HFFc6 (cell line): ENCODE measurements around the gene EML1. TPM values are rescaled to one million over a fixed set of nuclear protein-coding genes. Genes with fewer than 3 reads are reported as not detected.

Source experiments
- DNase-seq: peaks from one replicate; pipeline ENCODE4 v3.0.0-alpha.2; 2018
- H3K27ac Mint-ChIP-seq: 2 replicates; pipeline ENCODE4 v1.8.0; 2020; ENCODE audit warnings: mild to moderate bottlenecking, mixed read lengths
- H3K27me3 Mint-ChIP-seq: 2 replicates; pipeline ENCODE4 v1.8.0; 2021; ENCODE audit warnings: mild to moderate bottlenecking, moderate library complexity, mixed read lengths; ENCODE audit not compliant: insufficient read depth
- H3K36me3 Mint-ChIP-seq: 2 replicates; pipeline ENCODE4 v1.8.0; 2021; ENCODE audit warnings: low read depth, mixed read lengths
- H3K4me1 Mint-ChIP-seq: 2 replicates; pipeline ENCODE4 v1.8.0; 2020; ENCODE audit warnings: low read depth, mixed read lengths
- H3K4me3 Mint-ChIP-seq: 2 replicates; pipeline ENCODE4 v1.8.0; 2020; ENCODE audit warnings: mild to moderate bottlenecking, moderate library complexity, mixed read lengths
- H3K9me3 Mint-ChIP-seq: 2 replicates; pipeline ENCODE4 v1.8.0; 2020; ENCODE audit warnings: mild to moderate bottlenecking, mixed read lengths
- total RNA-seq, 6 experiments: library from RNA; stranded (reverse); fragmentation: NEBNext Ultra II Directional; extraction: Animal tissue kit (Norgen Biotek cat#: 25700); gene quantifications; 2 replicates in 1 of 6; 3 replicates in 5 of 6; pipeline ENCODE4 v1.2.3, GENCODE V29; 2021
- TF ChIP-seq, protein P1 (sequence below): fragments of 200-600 bp; sonication (generic); IDR thresholded peaks from 2 replicates; pipeline ENCODE4 v1.5.0; 2021; ENCODE audit warnings: antibody characterized with exemption, mild to moderate bottlenecking

The EML1 gene
- total RNA-seq, 6 experiments from 2014 or later = 13.2 to 27.6 (median 22.2) TPM

DNA sequence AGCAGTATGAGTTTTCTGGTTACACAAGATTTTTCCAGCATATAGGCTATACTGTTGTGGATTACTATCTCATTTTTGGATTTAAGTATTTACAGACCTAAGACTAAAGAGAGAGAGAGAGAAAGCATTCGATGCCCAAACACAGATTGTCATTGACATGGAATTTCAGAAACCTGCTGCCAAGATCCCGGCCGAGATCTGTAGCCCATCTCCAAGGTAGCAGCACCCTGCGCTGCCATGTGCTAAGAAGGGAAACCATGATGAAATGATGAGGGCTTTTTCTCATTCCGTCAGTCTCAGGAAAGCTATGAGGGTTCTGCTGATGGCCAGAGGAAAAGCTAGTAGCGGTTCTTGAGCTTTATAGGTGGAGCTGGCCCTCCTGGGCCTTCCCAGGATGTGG is 136.4 kb downstream of the EML1 start:
- H3K36me3 Mint-ChIP-seq = peaks cover 12% of the 10 kb centered on the region
- no peaks in the 10 kb centered on the region for H3K4me1 Mint-ChIP-seq
- no peak overlapping the region for H3K4me3 Mint-ChIP-seq
- no peak for DNase-seq
- no peak overlapping the region for H3K27ac Mint-ChIP-seq
- peaks cover 3% of the 10 kb centered on the region; the same call in 1 of the 2 replicates for H3K27me3 Mint-ChIP-seq
- TF ChIP-seq, protein P1, sequence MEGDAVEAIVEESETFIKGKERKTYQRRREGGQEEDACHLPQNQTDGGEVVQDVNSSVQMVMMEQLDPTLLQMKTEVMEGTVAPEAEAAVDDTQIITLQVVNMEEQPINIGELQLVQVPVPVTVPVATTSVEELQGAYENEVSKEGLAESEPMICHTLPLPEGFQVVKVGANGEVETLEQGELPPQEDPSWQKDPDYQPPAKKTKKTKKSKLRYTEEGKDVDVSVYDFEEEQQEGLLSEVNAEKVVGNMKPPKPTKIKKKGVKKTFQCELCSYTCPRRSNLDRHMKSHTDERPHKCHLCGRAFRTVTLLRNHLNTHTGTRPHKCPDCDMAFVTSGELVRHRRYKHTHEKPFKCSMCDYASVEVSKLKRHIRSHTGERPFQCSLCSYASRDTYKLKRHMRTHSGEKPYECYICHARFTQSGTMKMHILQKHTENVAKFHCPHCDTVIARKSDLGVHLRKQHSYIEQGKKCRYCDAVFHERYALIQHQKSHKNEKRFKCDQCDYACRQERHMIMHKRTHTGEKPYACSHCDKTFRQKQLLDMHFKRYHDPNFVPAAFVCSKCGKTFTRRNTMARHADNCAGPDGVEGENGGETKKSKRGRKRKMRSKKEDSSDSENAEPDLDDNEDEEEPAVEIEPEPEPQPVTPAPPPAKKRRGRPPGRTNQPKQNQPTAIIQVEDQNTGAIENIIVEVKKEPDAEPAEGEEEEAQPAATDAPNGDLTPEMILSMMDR = no peak
- peaks cover 5% of the 10 kb centered on the region; the same call in 1 of the 2 replicates for H3K9me3 Mint-ChIP-seq

DNA sequence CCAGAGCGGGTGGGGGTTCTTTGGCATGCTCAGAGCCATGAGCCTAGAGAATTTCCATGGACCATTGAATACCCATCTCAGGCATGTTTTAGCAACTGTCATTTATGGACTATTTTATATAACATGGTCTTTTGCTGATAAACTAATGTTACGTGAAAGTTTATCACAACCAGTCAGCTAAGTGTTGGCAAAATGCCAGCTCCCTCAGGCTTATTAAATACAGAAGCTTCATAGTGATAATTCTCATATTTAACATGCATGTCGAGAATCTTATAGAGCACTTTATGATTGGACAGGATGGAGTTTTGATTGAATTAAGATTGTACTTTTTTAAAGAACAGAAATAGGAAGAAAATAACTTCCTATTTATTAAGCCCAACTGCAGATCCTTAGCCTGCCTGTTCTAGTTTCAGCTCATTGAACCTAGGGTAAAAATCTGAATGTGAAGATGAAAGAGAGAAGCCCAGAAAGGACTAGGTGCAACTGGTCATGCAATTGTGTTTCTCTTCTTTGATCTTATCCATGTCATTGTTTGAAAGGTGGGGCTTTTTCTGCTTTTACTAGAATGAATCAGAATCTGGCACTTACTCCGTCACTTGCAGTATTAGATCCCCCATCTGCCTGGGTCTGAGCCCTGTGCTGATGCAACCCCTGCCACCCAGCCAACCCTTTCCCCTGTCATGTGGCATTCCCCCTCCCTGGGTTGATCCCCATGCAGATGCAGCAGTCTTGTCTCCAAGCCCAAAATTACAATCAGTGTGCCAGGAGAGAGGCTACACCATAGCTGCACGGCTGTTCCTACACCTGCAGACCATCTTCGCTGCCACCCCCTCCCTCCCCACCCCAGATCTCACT is 137.4 kb downstream of the EML1 start:
- H3K27me3 Mint-ChIP-seq = peaks cover 3% of the 10 kb centered on the region; the same call in 1 of the 2 replicates
- H3K36me3 Mint-ChIP-seq = peaks cover 10% of the 10 kb centered on the region
- peaks cover under 1% of the 10 kb centered on the region for H3K4me1 Mint-ChIP-seq
- no peak for DNase-seq
- no peak overlapping the region for H3K4me3 Mint-ChIP-seq
- peaks cover 5% of the 10 kb centered on the region; the same call in 1 of the 2 replicates for H3K9me3 Mint-ChIP-seq
- TF ChIP-seq, protein P1 = no peak
- no peak overlapping the region for H3K27ac Mint-ChIP-seq

DNA sequence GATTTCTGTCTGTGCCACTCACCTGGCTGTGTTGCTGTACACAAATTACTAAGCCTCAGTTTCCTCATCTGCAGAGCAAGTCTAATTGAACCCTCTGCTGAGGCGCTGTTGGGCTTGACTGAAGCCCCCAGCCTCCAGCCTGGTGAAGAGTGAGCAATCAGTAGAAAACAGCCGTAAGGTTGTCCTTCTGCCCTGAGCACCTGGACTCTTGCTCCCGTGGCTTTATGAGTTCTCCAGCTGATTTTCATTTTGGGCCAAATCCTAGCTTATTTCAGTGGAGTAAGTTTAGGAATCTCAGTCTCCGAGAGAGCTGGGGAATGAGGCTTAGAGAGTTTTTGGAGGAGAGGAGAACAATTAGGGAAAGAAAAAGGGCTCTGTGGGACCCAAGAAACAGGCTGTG is 138.1 kb downstream of the EML1 start:
- TF ChIP-seq, protein P1 = no peak
- no peak overlapping the region for H3K4me3 Mint-ChIP-seq

DNA sequence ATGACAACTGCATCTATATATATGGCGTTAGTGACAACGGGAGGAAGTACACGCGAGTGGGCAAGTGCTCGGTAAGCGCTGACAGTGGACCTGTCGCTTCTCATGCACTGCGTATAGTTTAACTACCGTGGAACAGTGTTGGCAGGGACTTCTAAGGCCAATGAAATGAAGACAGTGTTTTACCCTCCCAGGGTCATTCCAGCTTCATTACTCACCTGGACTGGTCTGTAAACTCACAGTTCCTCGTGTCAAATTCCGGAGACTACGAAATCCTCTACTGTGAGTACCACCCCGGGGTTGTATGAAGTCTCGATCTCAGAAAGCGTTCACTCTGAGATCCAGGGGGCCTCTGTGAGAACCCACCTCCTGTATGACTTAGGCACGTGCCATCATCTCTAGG is 142.8 kb downstream of the EML1 start:
- TF ChIP-seq, protein P1 = no peak
- no peaks in the 10 kb centered on the region; the same call in 1 of the 2 replicates for H3K27me3 Mint-ChIP-seq
- no peak for DNase-seq
- no peak overlapping the region for H3K27ac Mint-ChIP-seq
- H3K36me3 Mint-ChIP-seq = no peaks in the 10 kb centered on the region
- H3K4me1 Mint-ChIP-seq = peaks cover 6% of the 10 kb centered on the region
- H3K4me3 Mint-ChIP-seq = no peak overlapping the region
- no peaks in the 10 kb centered on the region for H3K9me3 Mint-ChIP-seq

More for the DNA sequence above, 138.1 kb downstream of the EML1 start:
- Mint-ChIP-seq H3K27ac (no peak overlapping the region), H3K4me1 (peaks cover 6% of the 10 kb centered on the region), H3K36me3 (peaks cover 7% of the 10 kb centered on the region), H3K27me3 (peaks cover 3% of the 10 kb centered on the region; the same call in 1 of the 2 replicates), H3K9me3 (peaks cover 5% of the 10 kb centered on the region; the same call in 1 of the 2 replicates)
- DNase-seq = no peak

DNA sequence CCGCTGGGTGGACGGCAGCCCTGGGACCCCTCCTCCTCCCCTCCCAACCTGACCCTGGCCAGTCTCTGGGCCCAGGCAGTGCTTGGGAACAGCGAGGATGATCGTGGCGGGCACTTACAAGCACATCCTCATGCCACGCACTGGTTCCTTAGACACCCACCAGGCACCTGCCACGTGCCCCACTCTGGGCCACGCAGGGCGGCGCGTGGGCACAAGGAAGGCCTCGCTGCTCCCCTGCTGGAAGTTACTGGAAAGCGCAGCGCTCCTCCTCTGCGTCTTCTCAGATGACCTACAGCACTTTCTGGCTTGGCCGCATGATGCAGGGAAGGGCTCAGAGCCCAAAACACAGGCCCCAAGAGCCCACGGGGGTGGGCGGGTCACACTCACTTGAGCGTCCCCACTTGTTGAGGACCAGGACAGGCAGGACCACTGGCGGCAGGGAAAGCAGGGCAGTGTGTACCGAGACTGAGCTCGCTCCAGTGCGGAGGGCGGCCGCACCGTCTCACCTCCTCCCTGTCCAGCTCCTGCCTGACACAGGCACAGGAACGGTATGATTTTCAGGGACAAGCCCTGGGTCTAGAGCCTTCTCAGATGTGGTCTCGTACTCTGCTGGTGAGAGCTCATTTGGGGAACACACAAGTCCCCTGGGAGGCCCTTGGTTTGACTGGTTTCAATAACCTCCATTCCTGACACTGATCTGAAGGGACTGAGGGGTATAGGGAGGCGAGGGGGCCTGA is 143.7 kb downstream of the EML1 start:
- no peak overlapping the region for H3K4me3 Mint-ChIP-seq
- no peaks in the 10 kb centered on the region for H3K9me3 Mint-ChIP-seq
- H3K27ac Mint-ChIP-seq = no peak overlapping the region
- peaks cover 6% of the 10 kb centered on the region for H3K4me1 Mint-ChIP-seq
- H3K27me3 Mint-ChIP-seq = no peaks in the 10 kb centered on the region; the same call in 1 of the 2 replicates
- DNase-seq = no peak
- TF ChIP-seq, protein P1 = peak; percentile 28
- H3K36me3 Mint-ChIP-seq = no peaks in the 10 kb centered on the region
